Endothelial cell of umbilical vein (primary cell): ENCODE data around the gene DSCAML1.

Experiments used
- EZH2 ChIP-seq: IDR thresholded peaks from 2 replicates; pipeline ENCODE4 v1.6.1; 2012; ENCODE audit warnings: borderline replicate concordance, low read depth, mild to moderate bottlenecking, moderate library complexity, low read length, inconsistent platforms; ENCODE audit not compliant: severe bottlenecking
- POLR2A ChIP-seq: IDR thresholded peaks from 2 replicates; pipeline ENCODE4 v1.6.1; 2012; ENCODE audit warnings: low read depth, mild to moderate bottlenecking, control low read depth, low read length
- POLR2AphosphoS5 ChIP-seq: IDR thresholded peaks from 2 replicates; pipeline ENCODE4 v1.6.1; 2012; ENCODE audit warnings: low read depth, mild to moderate bottlenecking, control low read depth, low read length, moderate library complexity; ENCODE audit not compliant: insufficient read depth
- TF ChIP-seq, protein P1 (sequence below), 2 donors: IDR thresholded peaks; 1 replicate in 1 of 2; 2 replicates in 1 of 2; pipeline ENCODE4 v1.5.1; 2011; ENCODE audit warnings: low read length in 2 of 2, mild to moderate bottlenecking in 2 of 2, moderate library complexity in 2 of 2, control low read depth in 1 of 2, inconsistent platforms in 1 of 2, low read depth in 1 of 2; ENCODE audit not compliant: insufficient read depth in 1 of 2; ENCODE audit errors: extremely low read depth in 1 of 2
- TF ChIP-seq, protein P2 (sequence below): IDR thresholded peaks from 2 replicates; pipeline ENCODE4 v1.6.1; 2011; ENCODE audit not compliant: insufficient read depth, insufficient read length

DNA sequence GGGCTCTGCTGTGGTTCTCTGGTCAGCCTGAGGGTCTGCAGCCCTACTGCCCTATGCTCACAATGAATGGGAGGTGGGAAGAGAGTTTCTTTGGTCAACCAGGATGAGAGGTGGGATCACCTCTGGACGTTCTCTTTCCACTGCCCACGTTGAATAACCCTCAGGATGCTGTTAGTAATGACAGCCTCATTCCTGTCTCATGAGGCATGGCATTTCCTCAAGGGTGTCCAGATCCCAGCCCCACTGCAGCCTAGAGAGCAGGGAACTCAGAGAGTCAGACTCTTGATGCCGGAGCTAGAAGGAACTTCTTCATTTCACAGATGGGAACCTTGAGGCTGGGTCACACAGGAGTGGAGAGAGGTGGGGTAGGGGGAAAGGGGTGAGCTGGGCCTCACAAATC, 273.3 kb downstream of the DSCAML1 start:
- TF ChIP-seq, protein P1, sequence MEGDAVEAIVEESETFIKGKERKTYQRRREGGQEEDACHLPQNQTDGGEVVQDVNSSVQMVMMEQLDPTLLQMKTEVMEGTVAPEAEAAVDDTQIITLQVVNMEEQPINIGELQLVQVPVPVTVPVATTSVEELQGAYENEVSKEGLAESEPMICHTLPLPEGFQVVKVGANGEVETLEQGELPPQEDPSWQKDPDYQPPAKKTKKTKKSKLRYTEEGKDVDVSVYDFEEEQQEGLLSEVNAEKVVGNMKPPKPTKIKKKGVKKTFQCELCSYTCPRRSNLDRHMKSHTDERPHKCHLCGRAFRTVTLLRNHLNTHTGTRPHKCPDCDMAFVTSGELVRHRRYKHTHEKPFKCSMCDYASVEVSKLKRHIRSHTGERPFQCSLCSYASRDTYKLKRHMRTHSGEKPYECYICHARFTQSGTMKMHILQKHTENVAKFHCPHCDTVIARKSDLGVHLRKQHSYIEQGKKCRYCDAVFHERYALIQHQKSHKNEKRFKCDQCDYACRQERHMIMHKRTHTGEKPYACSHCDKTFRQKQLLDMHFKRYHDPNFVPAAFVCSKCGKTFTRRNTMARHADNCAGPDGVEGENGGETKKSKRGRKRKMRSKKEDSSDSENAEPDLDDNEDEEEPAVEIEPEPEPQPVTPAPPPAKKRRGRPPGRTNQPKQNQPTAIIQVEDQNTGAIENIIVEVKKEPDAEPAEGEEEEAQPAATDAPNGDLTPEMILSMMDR (IDR thresholded peaks at IDR 0.05; ENCODE audit: extremely low read depth in 1 of 2, insufficient read depth in 1 of 2, low read depth in 1 of 2, low read length in 2 of 2), result no peak
- TF ChIP-seq EZH2, result no peak
- no peak for TF ChIP-seq POLR2A
- TF ChIP-seq, protein P2, sequence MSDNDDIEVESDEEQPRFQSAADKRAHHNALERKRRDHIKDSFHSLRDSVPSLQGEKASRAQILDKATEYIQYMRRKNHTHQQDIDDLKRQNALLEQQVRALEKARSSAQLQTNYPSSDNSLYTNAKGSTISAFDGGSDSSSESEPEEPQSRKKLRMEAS, result no peak
- no peak for TF ChIP-seq POLR2AphosphoS5
